ENCODE results near the gene SESN1.
"Not testable (repeated sequence)": the region's sequence is repeated elsewhere in the genome, so short reads cannot be mapped to it uniquely, and the experiment has no call there.

SESN1 gene

GRCh38 chr6:109093732-109094415 lies 772 bp downstream of the SESN1 start:
- ATAC-seq = no peak

- ATAC-seq = no peak
Observed at GRCh38 chr6:109092074-109092473, 2.6 kb downstream of the SESN1 start.

- ATAC-seq = no peak
Observed at GRCh38 chr6:109091314-109092024, 3.2 kb downstream of the SESN1 start.

GRCh38 chr6:109088995-109089394 lies 5.7 kb downstream of the SESN1 start:
- ATAC-seq = no peak

GRCh38 chr6:109087661-109088264 lies 6.9 kb downstream of the SESN1 start:
- ATAC-seq = no peak

GRCh38 chr6:109084146-109084545 lies 10.5 kb downstream of the SESN1 start:
- not testable (repeated sequence) for ATAC-seq

GRCh38 chr6:109083657-109084056 lies 11.0 kb downstream of the SESN1 start:
- no peak for ATAC-seq

GRCh38 chr6:109082188-109082577 lies 12.5 kb downstream of the SESN1 start:
- no peak for ATAC-seq

- ATAC-seq = no peak
Observed at GRCh38 chr6:109081516-109082187, 13.0 kb downstream of the SESN1 start.

- no peak for ATAC-seq
Observed at GRCh38 chr6:109081026-109081425, 13.6 kb downstream of the SESN1 start.

- ATAC-seq = no peak
Observed at GRCh38 chr6:109079981-109080380, 14.7 kb downstream of the SESN1 start.

- ATAC-seq = no peak
Observed at GRCh38 chr6:109076377-109076776, 18.3 kb downstream of the SESN1 start.

GRCh38 chr6:109075934-109076333 lies 18.7 kb downstream of the SESN1 start:
- ATAC-seq = no peak

GRCh38 chr6:109074133-109074415 lies 20.6 kb downstream of the SESN1 start:
- no peak for ATAC-seq

GRCh38 chr6:109073344-109074132 lies 21.1 kb downstream of the SESN1 start:
- peak; percentile 38 to 48 for ATAC-seq

GRCh38 chr6:109071125-109071917 lies 23.3 kb downstream of the SESN1 start:
- ATAC-seq = no peak

- no peak for ATAC-seq
Observed at GRCh38 chr6:109069746-109070145, 24.9 kb downstream of the SESN1 start.

- no peak for ATAC-seq
Observed at GRCh38 chr6:109062767-109063352, 31.8 kb downstream of the SESN1 start.

GRCh38 chr6:109062216-109062615 lies 32.4 kb downstream of the SESN1 start:
- no peak for ATAC-seq

GRCh38 chr6:109060571-109060970 lies 34.1 kb downstream of the SESN1 start:
- no peak for ATAC-seq

- peak; percentile 96 to 98 for ATAC-seq
Observed at GRCh38 chr6:109059571-109060021, 35.0 kb downstream of the SESN1 start.

GRCh38 chr6:109059153-109059552 lies 35.5 kb downstream of the SESN1 start:
- no peak for ATAC-seq

Measured in activated CD4-positive, CD25-positive, alpha-beta regulatory T cell treated with anti-CD3 and anti-CD28 coated beads, Interleukin-2, amount 50 U/mL, for 24 hours (primary cell).